A549 (cell line): ENCODE measurements around the gene PARP12. TPM values are rescaled to one million over a fixed set of nuclear protein-coding genes. Genes with fewer than 3 reads are reported as not detected.

Source experiments
- ATAC-seq, 2 experiments: fragments of 200-7000 bp in 1 of 2; fragments of >200 bp in 1 of 2; cut with Nextera tagmentation in 1 of 2; cut with Tn5 transposase in 1 of 2; 3 replicates each; pipeline versions ENCODE4 v1.8.0 to v1.9.1; 2018 to 2020; ENCODE audit warnings: mild to moderate bottlenecking in 1 of 2, moderate library complexity in 1 of 2
- CTCF ChIA-PET: fragments of 300-600 bp; sonication (Branson Sonifier 250); formaldehyde crosslinking; extraction: SDS; loops from one replicate; lab custom pipeline; 2021; ENCODE audit warnings: antibody characterized with exemption, inconsistent platforms; lab: Yijun Ruan, JAX
- POLR2A ChIA-PET: fragments of 350-600 bp; formaldehyde crosslinking; extraction: SDS; loops from one replicate; lab custom pipeline; 2021; ENCODE audit warnings: antibody characterized with exemption, inconsistent platforms; lab: Yijun Ruan, JAX
- DNase-seq, 2 experiments: peaks; one replicate each; pipeline versions ENCODE4 v3.0.0 to v3.0.0-alpha.2; 2011 to 2016; ENCODE audit warnings: low read depth in 1 of 2, low spot score in 1 of 2
- FAIRE-seq: peaks from 2 replicates; lab custom pipeline; 2011; peaks lifted over from hg19 to GRCh38; lab: Jason Lieb, UNC
- H3K27ac ChIP-seq, 2 experiments: fragments of >200 bp; sonication (Bioruptor Twin); formaldehyde crosslinking; 3 replicates each; pipeline ENCODE4 v1.5.1; 2016 to 2017
- H3K4me1 ChIP-seq: fragments of >200 bp; sonication (Bioruptor Twin); formaldehyde crosslinking; 3 replicates; pipeline ENCODE4 v1.6.1; 2016
- H3K4me2 ChIP-seq: fragments of >200 bp; sonication (Bioruptor Twin); formaldehyde crosslinking; 3 replicates; pipeline ENCODE4 v1.6.1; 2016
- H3K4me3 ChIP-seq: fragments of >200 bp; sonication (Bioruptor Twin); formaldehyde crosslinking; 3 replicates; pipeline ENCODE4 v1.5.1; 2016
- H3K9me3 ChIP-seq: fragments of >200 bp; sonication (Bioruptor Twin); formaldehyde crosslinking; 3 replicates; pipeline ENCODE4 v1.6.1; 2016
- CBX2 ChIP-seq: fragments of 200-600 bp; sonication (generic); IDR thresholded peaks from 2 replicates; pipeline ENCODE4 v1.6.1; 2016; ENCODE audit warnings: low read depth, mild to moderate bottlenecking, borderline replicate concordance
- CEBPB ChIP-seq, 2 experiments: fragments of >200 bp in 1 of 2; sonication (Bioruptor Twin) in 1 of 2; formaldehyde crosslinking in 1 of 2; IDR thresholded peaks; 2 replicates each; pipeline ENCODE4 v1.6.1; 2012 to 2016
- CHD4 ChIP-seq: fragments of 200-600 bp; sonication (generic); IDR thresholded peaks from 2 replicates; pipeline ENCODE4 v1.6.1; 2016; ENCODE audit warnings: antibody characterized with exemption, mild to moderate bottlenecking, borderline replicate concordance
- EHF ChIP-seq: fragments of 250-450 bp; sonication (Bioruptor Pico); IDR thresholded peaks from 2 replicates; pipeline ENCODE4 v1.5.0; 2020; ENCODE audit warnings: mild to moderate bottlenecking
- EP300 ChIP-seq, 2 experiments: fragments of >200 bp; sonication (Bioruptor Twin); formaldehyde crosslinking; IDR thresholded peaks; 2 replicates in 1 of 2; 3 replicates in 1 of 2; pipeline ENCODE4 v1.6.1; 2016 to 2017
- FOXS1 ChIP-seq: fragments of 250-450 bp; sonication (Bioruptor Pico); IDR thresholded peaks from 2 replicates; pipeline ENCODE4 v1.5.0; 2020; ENCODE audit warnings: mild to moderate bottlenecking, moderate library complexity
- GATA3 ChIP-seq: IDR thresholded peaks from 2 replicates; pipeline ENCODE4 v1.6.1; 2012; ENCODE audit warnings: borderline replicate concordance
- HEYL ChIP-seq: fragments of 250-450 bp; sonication (Bioruptor Pico); IDR thresholded peaks from 2 replicates; pipeline ENCODE4 v1.8.0; 2021; ENCODE audit warnings: mild to moderate bottlenecking, moderate library complexity
- HOXB13 ChIP-seq: fragments of 250-450 bp; sonication (Bioruptor Pico); IDR thresholded peaks from 2 replicates; pipeline ENCODE4 v1.5.0; 2020; ENCODE audit warnings: low read depth, mild to moderate bottlenecking, moderate library complexity
- HOXB5 ChIP-seq: fragments of 250-450 bp; sonication (Bioruptor Pico); IDR thresholded peaks from 2 replicates; pipeline ENCODE4 v1.5.0; 2020; ENCODE audit warnings: mild to moderate bottlenecking, moderate library complexity
- JUN ChIP-seq, 2 experiments: fragments of >200 bp; sonication (Bioruptor Twin); formaldehyde crosslinking; IDR thresholded peaks; 2 replicates in 1 of 2; 3 replicates in 1 of 2; pipeline ENCODE4 v1.6.1; 2016 to 2017
- KDM1A ChIP-seq: fragments of 200-600 bp; sonication (generic); IDR thresholded peaks from 2 replicates; pipeline ENCODE4 v1.6.1; 2016; ENCODE audit warnings: low read depth, mild to moderate bottlenecking
- KDM5A ChIP-seq: fragments of 200-600 bp; sonication (generic); IDR thresholded peaks from 2 replicates; pipeline ENCODE4 v1.6.1; 2016; ENCODE audit warnings: antibody characterized with exemption, mild to moderate bottlenecking
- MAFK ChIP-seq: fragments of 450-650 bp; IDR thresholded peaks from 2 replicates; pipeline ENCODE4 v1.6.1; 2014; ENCODE audit not compliant: partially characterized antibody
- MAZ ChIP-seq: fragments of 150-350 bp; IDR thresholded peaks from 2 replicates; pipeline ENCODE4 v1.6.1; 2014; ENCODE audit warnings: antibody characterized with exemption, low read depth, low read length, borderline replicate concordance
- MYC ChIP-seq: IDR thresholded peaks from 2 replicates; pipeline ENCODE4 v1.6.1; 2012; ENCODE audit warnings: mild to moderate bottlenecking, inconsistent platforms, low read length, improper control_type of control experiment, borderline replicate concordance
- NFE2L2 ChIP-seq: fragments of 150-350 bp; conservative IDR thresholded peaks from 2 replicates; pipeline ENCODE4 v1.6.1; 2014; ENCODE audit warnings: low read length
- NR3C1 ChIP-seq: fragments of >200 bp; sonication (Bioruptor Twin); formaldehyde crosslinking; IDR thresholded peaks from 3 replicates; pipeline ENCODE4 v1.6.1; 2017
- POLR2AphosphoS2 ChIP-seq: conservative IDR thresholded peaks from 2 replicates; pipeline ENCODE4 v1.6.1; 2012; ENCODE audit warnings: low read length, improper control_type of control experiment, inconsistent platforms
- RARB ChIP-seq: fragments of 250-450 bp; sonication (Bioruptor Pico); IDR thresholded peaks from 2 replicates; pipeline ENCODE4 v1.8.0; 2021; ENCODE audit warnings: mild to moderate bottlenecking, moderate library complexity
- RCOR1 ChIP-seq: fragments of 150-350 bp; IDR thresholded peaks from 2 replicates; pipeline ENCODE4 v1.6.1; 2014; ENCODE audit warnings: antibody characterized with exemption, low read length, low read depth
- RFX5 ChIP-seq: fragments of 450-650 bp; IDR thresholded peaks from 2 replicates; pipeline ENCODE4 v1.7.1; 2014; ENCODE audit warnings: antibody characterized with exemption, mild to moderate bottlenecking, moderate library complexity
- SREBF2 ChIP-seq: fragments of 450-650 bp; IDR thresholded peaks from 2 replicates; pipeline ENCODE4 v1.6.1; 2014; ENCODE audit warnings: mild to moderate bottlenecking, moderate library complexity
- TP53 ChIP-seq: fragments of 250-450 bp; sonication (Bioruptor Pico); IDR thresholded peaks from 2 replicates; pipeline ENCODE4 v1.5.0; 2021; ENCODE audit warnings: mild to moderate bottlenecking, moderate library complexity
- WGBS: methylation state at CpG from one replicate; pipeline ENCODE4 v1.1.6; 2017; ENCODE audit errors: missing lambda C conversion rate; 5-methylcytosine and 5-hydroxymethylcytosine counted together
- polyA plus RNA-seq, 4 experiments: library from polyadenylated mRNA; depleted of rRNA in 3 of 4; stranded (reverse); fragments of >200 nt; fragmentation: RNase III in 1 of 4; extraction: RNeasy Plus Mini Kit Qiagen cat#74134 plus additional on column Dnase treatment in 1 of 4; gene quantifications; 2 replicates in 3 of 4; 3 replicates in 1 of 4; pipeline ENCODE4 v1.2.3, GENCODE V29; 2011 to 2017
- TF ChIP-seq, protein P1 (sequence below): fragments of >200 bp; sonication (Bioruptor Twin); formaldehyde crosslinking; IDR thresholded peaks from 2 replicates; pipeline ENCODE4 v1.6.1; 2016
- TF ChIP-seq, protein P2 (sequence below): fragments of 200-600 bp; sonication (generic); IDR thresholded peaks from 2 replicates; pipeline ENCODE4 v1.6.1; 2016; ENCODE audit warnings: antibody characterized with exemption, mild to moderate bottlenecking, moderate library complexity
- TF ChIP-seq, protein P3 (sequence below): IDR thresholded peaks from 2 replicates; pipeline ENCODE4 v1.6.1; 2012; ENCODE audit warnings: low read depth, borderline replicate concordance
- TF ChIP-seq, protein P4 (sequence below): fragments of >200 bp; sonication (Bioruptor Twin); formaldehyde crosslinking; IDR thresholded peaks from 3 replicates; pipeline ENCODE4 v1.5.1; 2016
- TF ChIP-seq, protein P5 (sequence below): fragments of >200 bp; sonication (Bioruptor Twin); formaldehyde crosslinking; IDR thresholded peaks from 3 replicates; pipeline ENCODE4 v1.6.1; 2016

PARP12 gene
- polyA plus RNA-seq, 2 of the 4 experiments (the other 2 are of a cell fraction) = 10.0 to 16.0 TPM

DNA sequence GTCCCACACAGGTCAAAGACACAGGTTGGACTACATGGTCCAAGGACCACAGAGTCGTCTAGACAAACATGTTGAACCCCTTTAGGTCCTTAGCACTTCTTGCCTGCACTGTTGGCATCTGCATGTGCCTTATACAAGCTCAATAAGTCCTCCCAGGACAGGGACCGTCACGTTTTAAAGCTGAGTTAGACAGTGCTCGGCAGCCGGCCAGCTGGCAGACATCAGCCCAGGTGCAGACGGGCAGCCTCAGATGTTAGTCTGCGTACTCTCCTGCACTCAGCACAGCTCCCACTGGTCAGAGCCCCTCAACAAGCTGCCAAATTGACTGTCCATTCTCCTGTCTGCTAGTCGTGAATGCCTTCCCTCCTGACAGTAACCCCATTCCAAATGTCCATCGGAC lies 34.9 kb downstream of the PARP12 start:
- Histone ChIP-seq H3K4me3 (no peak overlapping the region), H3K27ac (no peak overlapping the region), H3K9me3 (no peaks in the 10 kb centered on the region), H3K4me2 (no peak overlapping the region), H3K4me1 (no peaks in the 10 kb centered on the region)
- ChIA-PET CTCF (no interaction called here), POLR2A (no interaction called here)
- FAIRE-seq = no peak
- TF ChIP-seq MAZ (no peak), NR3C1 (no peak), KDM1A (no peak)
- WGBS = 71% methylated on average over 5 of the region's 9 CpGs
- no peak for ATAC-seq
- no peak for DNase-seq

DNA sequence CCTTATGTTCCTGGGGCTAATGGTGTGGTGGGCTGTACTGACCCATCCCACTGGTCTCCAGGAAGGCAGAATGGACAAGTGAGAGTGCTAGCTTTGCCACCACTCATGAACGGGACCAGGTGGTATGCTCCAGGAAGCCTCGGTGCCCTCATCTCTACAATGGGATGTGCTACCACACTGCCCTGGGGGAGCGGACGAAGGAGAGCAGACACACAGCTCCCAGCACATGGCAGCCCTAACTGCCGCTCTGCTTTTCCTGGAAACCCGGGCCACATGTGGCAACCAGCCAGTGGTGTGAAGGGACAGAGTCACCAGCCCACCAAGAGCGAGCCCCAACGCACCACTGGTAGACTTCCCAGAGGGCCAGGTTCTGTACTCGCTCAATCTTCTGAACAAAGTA lies 35.8 kb downstream of the PARP12 start:
- POLR2A ChIA-PET = no interaction called here
- H3K4me2 ChIP-seq = no peak overlapping the region
- DNase-seq (no peak), ATAC-seq (no peak), FAIRE-seq (no peak)
- no peaks in the 10 kb centered on the region for H3K4me1 ChIP-seq
- no peaks in the 10 kb centered on the region for H3K9me3 ChIP-seq
- CTCF ChIA-PET = interaction anchor here (1.1 kb wide), 1 partner anchor 23 kb away, joined by 3 read pairs; no protein-coding TSS in a partner anchor
- TF ChIP-seq EHF = no peak
- no peak for TF ChIP-seq CEBPB (IDR thresholded peaks at IDR 0.05)
- TF ChIP-seq RFX5 = no peak
- no peak for TF ChIP-seq SREBF2
- TF ChIP-seq KDM5A = no peak
- no peak for TF ChIP-seq GATA3
- TF ChIP-seq, protein P1, sequence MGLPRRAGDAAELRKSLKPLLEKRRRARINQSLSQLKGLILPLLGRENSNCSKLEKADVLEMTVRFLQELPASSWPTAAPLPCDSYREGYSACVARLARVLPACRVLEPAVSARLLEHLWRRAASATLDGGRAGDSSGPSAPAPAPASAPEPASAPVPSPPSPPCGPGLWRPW = no peak
- no peak for TF ChIP-seq NFE2L2
- TF ChIP-seq NR3C1 = no peak
- no peak for TF ChIP-seq RARB (CRISPR knock-in tag)
- TF ChIP-seq, protein P2, sequence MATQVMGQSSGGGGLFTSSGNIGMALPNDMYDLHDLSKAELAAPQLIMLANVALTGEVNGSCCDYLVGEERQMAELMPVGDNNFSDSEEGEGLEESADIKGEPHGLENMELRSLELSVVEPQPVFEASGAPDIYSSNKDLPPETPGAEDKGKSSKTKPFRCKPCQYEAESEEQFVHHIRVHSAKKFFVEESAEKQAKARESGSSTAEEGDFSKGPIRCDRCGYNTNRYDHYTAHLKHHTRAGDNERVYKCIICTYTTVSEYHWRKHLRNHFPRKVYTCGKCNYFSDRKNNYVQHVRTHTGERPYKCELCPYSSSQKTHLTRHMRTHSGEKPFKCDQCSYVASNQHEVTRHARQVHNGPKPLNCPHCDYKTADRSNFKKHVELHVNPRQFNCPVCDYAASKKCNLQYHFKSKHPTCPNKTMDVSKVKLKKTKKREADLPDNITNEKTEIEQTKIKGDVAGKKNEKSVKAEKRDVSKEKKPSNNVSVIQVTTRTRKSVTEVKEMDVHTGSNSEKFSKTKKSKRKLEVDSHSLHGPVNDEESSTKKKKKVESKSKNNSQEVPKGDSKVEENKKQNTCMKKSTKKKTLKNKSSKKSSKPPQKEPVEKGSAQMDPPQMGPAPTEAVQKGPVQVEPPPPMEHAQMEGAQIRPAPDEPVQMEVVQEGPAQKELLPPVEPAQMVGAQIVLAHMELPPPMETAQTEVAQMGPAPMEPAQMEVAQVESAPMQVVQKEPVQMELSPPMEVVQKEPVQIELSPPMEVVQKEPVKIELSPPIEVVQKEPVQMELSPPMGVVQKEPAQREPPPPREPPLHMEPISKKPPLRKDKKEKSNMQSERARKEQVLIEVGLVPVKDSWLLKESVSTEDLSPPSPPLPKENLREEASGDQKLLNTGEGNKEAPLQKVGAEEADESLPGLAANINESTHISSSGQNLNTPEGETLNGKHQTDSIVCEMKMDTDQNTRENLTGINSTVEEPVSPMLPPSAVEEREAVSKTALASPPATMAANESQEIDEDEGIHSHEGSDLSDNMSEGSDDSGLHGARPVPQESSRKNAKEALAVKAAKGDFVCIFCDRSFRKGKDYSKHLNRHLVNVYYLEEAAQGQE = no peak
- TF ChIP-seq FOXS1 (CRISPR knock-in tag) = no peak
- TF ChIP-seq MYC = no peak
- no peak for TF ChIP-seq CBX2
- TF ChIP-seq TP53 (CRISPR knock-in tag) = no peak
- TF ChIP-seq CHD4 = no peak
- TF ChIP-seq, protein P3, sequence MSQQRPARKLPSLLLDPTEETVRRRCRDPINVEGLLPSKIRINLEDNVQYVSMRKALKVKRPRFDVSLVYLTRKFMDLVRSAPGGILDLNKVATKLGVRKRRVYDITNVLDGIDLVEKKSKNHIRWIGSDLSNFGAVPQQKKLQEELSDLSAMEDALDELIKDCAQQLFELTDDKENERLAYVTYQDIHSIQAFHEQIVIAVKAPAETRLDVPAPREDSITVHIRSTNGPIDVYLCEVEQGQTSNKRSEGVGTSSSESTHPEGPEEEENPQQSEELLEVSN = no peak
- TF ChIP-seq JUN (IDR thresholded peaks at IDR 0.05) = no peak
- no peak for TF ChIP-seq RCOR1
- H3K27ac ChIP-seq = no peak overlapping the region
- 90% methylated on average over 8 of the region's 9 CpGs for WGBS
- H3K4me3 ChIP-seq = no peak overlapping the region

DNA sequence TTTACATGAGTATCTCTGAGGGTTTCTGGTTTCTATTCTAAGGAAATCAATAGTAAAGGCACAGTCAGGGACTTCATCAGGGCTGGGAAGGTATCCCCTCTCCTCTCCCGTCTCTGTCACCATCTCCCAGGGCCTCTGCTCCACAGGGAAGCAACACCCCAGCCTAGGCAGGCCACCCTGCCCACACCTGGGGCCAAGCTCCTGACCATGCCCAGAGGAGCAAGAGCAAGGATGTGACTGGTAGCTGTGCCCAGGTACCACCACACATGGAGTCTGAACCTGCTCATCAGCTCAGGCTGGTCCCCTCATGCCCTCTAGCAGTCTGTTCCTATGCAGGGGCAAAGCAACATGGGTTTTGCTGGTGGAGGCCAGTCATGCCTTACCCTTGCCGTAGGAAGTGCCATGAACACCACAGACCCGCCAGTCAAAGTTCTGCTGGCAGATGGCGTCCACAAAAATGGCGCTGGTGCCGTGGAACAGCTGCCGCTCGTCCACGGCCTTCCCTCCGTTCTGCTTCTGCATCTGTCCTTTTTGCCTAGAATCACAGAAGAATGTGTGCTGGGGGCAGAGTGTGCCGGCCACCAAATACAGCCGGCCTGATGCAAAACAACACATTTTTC lies 36.8 kb downstream of the PARP12 start:
- Histone ChIP-seq H3K4me3 (no peak overlapping the region), H3K27ac (no peak overlapping the region), H3K9me3 (no peaks in the 10 kb centered on the region), H3K4me2 (no peak overlapping the region), H3K4me1 (no peaks in the 10 kb centered on the region)
- ATAC-seq (no peak), FAIRE-seq (no peak), DNase-seq (no peak)
- ChIA-PET POLR2A (no interaction called here), CTCF (interaction anchor here (0.5 to 1.1 kb wide), 3 partner anchors 20 to 296 kb away, joined by 3 read pairs; no protein-coding TSS in a partner anchor)
- WGBS = 89% methylated on average over 10 of the region's 12 CpGs
- TF ChIP-seq, protein P4, sequence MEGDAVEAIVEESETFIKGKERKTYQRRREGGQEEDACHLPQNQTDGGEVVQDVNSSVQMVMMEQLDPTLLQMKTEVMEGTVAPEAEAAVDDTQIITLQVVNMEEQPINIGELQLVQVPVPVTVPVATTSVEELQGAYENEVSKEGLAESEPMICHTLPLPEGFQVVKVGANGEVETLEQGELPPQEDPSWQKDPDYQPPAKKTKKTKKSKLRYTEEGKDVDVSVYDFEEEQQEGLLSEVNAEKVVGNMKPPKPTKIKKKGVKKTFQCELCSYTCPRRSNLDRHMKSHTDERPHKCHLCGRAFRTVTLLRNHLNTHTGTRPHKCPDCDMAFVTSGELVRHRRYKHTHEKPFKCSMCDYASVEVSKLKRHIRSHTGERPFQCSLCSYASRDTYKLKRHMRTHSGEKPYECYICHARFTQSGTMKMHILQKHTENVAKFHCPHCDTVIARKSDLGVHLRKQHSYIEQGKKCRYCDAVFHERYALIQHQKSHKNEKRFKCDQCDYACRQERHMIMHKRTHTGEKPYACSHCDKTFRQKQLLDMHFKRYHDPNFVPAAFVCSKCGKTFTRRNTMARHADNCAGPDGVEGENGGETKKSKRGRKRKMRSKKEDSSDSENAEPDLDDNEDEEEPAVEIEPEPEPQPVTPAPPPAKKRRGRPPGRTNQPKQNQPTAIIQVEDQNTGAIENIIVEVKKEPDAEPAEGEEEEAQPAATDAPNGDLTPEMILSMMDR = no peak
- no peak for TF ChIP-seq HOXB13 (CRISPR knock-in tag)
- no peak for TF ChIP-seq EP300 (IDR thresholded peaks at IDR 0.05)
- no peak for TF ChIP-seq CHD4
- no peak for TF ChIP-seq MAZ
- TF ChIP-seq POLR2AphosphoS2 = no peak
- TF ChIP-seq MAFK = no peak
- no peak for TF ChIP-seq NFE2L2
- TF ChIP-seq HEYL (CRISPR knock-in tag) = no peak
- TF ChIP-seq, protein P5, sequence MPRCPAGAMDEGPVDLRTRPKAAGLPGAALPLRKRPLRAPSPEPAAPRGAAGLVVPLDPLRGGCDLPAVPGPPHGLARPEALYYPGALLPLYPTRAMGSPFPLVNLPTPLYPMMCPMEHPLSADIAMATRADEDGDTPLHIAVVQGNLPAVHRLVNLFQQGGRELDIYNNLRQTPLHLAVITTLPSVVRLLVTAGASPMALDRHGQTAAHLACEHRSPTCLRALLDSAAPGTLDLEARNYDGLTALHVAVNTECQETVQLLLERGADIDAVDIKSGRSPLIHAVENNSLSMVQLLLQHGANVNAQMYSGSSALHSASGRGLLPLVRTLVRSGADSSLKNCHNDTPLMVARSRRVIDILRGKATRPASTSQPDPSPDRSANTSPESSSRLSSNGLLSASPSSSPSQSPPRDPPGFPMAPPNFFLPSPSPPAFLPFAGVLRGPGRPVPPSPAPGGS = no peak
- TF ChIP-seq CEBPB (IDR thresholded peaks at IDR 0.05) = no peak
- no peak for TF ChIP-seq HOXB5 (CRISPR knock-in tag)
